OCI-LY7 (cell line): ENCODE measurements around the gene KIF25. TPM values are rescaled to one million over a fixed set of nuclear protein-coding genes. Genes with fewer than 3 reads are reported as not detected.

Experiments used
- BruUV-seq: library from RNA; stranded (reverse); fragments of 400-500 nt; replicated peaks from 2 replicates; lab custom pipeline; 2021; lab: Mats Ljungman, UMichigan
- CTCF ChIA-PET: fragments of 300-600 bp; sonication (Branson Sonifier 250); formaldehyde crosslinking; loops from one replicate; lab custom pipeline; 2022; ENCODE audit warnings: antibody characterized with exemption; ENCODE audit not compliant: unreplicated experiment; lab: Charles Lee
- POLR2A ChIA-PET: fragments of 300-600 bp; sonication (Branson Sonifier 250); formaldehyde crosslinking; loops from one replicate; lab custom pipeline; 2022; ENCODE audit warnings: antibody characterized with exemption; lab: Charles Lee
- DNase-seq: peaks from one replicate; pipeline ENCODE4 v3.0.0-alpha.2; 2015; ENCODE audit warnings: low spot score
- H2AFZ ChIP-seq: fragments of 200-600 bp; sonication (generic), shearing (Covaris generic); 2 replicates; pipeline ENCODE4 v1.6.1; 2014; ENCODE audit warnings: mild to moderate bottlenecking, antibody characterized with exemption, low read length, moderate library complexity
- H3K27ac ChIP-seq: fragments of 200-600 bp; sonication (generic); 2 replicates; pipeline ENCODE4 v1.5.1; 2014; ENCODE audit warnings: mixed run types, low read depth, mild to moderate bottlenecking, moderate library complexity, low read length, inconsistent platforms; ENCODE audit not compliant: poor library complexity, severe bottlenecking
- H3K36me3 ChIP-seq: fragments of 200-600 bp; sonication (generic); 2 replicates; pipeline ENCODE4 v1.6.1; 2014; ENCODE audit warnings: mild to moderate bottlenecking, antibody characterized with exemption, low read length, moderate library complexity, mixed read lengths; ENCODE audit not compliant: insufficient read depth
- H3K4me1 ChIP-seq: fragments of 200-600 bp; sonication (generic); 2 replicates; pipeline ENCODE4 v1.5.1; 2014; ENCODE audit warnings: mild to moderate bottlenecking, low read length; ENCODE audit not compliant: insufficient read depth, poor library complexity, severe bottlenecking
- H3K4me2 ChIP-seq: fragments of 200-600 bp; sonication (generic); 2 replicates; pipeline ENCODE4 v1.6.1; 2014; ENCODE audit warnings: mild to moderate bottlenecking, low read length
- H3K4me3 ChIP-seq: fragments of 200-600 bp; sonication (generic); 2 replicates; pipeline ENCODE4 v1.5.1; 2014; ENCODE audit warnings: mild to moderate bottlenecking, low read depth, low read length; ENCODE audit not compliant: poor library complexity, severe bottlenecking
- H3K79me2 ChIP-seq: fragments of 200-600 bp; sonication (generic); 2 replicates; pipeline ENCODE4 v1.6.1; 2016; ENCODE audit warnings: low read depth, mild to moderate bottlenecking, low read length, moderate library complexity, mixed read lengths; ENCODE audit not compliant: insufficient read depth
- H3K9me2 ChIP-seq: fragments of 200-600 bp; sonication (generic); 2 replicates; pipeline ENCODE4 v1.6.1; 2016; ENCODE audit warnings: mild to moderate bottlenecking, low read length, mixed read lengths; ENCODE audit not compliant: insufficient read depth
- H3K9me3 ChIP-seq: fragments of 200-600 bp; sonication (generic); 2 replicates; pipeline ENCODE4 v1.6.1; 2014; ENCODE audit warnings: mild to moderate bottlenecking, mixed run types, low read length, mixed read lengths
- H4K20me1 ChIP-seq: fragments of 200-600 bp; sonication (generic); 2 replicates; pipeline ENCODE4 v1.6.1; 2014; ENCODE audit warnings: mild to moderate bottlenecking, antibody characterized with exemption, low read length, moderate library complexity, mixed read lengths; ENCODE audit not compliant: insufficient read depth
- EZH2phosphoT487 ChIP-seq: fragments of 200-600 bp; sonication (generic); IDR thresholded peaks from 2 replicates; pipeline ENCODE4 v1.6.1; 2018; ENCODE audit warnings: low read depth, borderline replicate concordance, mild to moderate bottlenecking, mixed run types, antibody characterized with exemption, low read length, moderate library complexity, mixed read lengths
- intact Hi-C: fragments of 100-400 bp; cut with micrococcal nuclease; formaldehyde crosslinking; loops from one replicate; pipeline ENCODE4 v1.10.0; 2022; ENCODE audit not compliant: unreplicated experiment
- total RNA-seq, 2 experiments: library from RNA; depleted of rRNA in 1 of 2; stranded (reverse); fragments of >200 nt in 1 of 2; shearing (Covaris generic) in 1 of 2; gene quantifications; 2 replicates each; pipeline ENCODE4 v1.2.3, GENCODE V29; 2014 to 2022
- TF ChIP-seq, protein P1 (sequence below): fragments of 200-600 bp; sonication (generic); conservative IDR thresholded peaks from 2 replicates; pipeline ENCODE4 v1.5.1; 2014; ENCODE audit warnings: mild to moderate bottlenecking, antibody characterized with exemption, low read length, moderate library complexity, mixed read lengths

The KIF25 gene
- total RNA-seq, 2 experiments from 2014 or later, result not detected

DNA sequence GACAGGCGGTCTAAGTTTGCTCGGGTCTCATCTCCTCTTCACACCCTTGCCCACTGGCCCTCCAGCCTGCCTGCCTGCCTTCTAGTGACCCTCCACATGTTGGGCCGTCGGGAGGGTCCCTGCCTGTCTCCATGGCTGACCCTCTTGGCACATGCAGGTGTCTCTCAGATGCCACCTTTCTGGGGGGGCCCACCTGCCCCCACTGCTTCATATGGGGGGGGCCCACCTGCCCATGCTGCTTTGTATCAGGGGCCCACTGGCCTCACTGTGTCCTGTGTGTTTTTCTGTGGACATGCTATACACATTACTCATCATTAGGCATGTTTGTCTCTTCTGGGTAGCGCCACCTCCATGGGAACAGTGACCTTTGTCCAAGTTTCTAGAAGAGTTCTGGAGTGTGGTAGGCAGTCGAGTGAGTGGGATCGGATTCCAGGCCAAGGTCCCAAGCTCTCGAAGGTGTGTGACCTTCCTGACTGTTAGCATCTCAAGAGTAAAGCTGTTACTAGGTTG, 40.4 kb upstream of the KIF25 start:
- Histone ChIP-seq H3K4me1 (no peaks in the 10 kb centered on the region), H2AFZ (no peak overlapping the region), H3K79me2 (no peaks in the 10 kb centered on the region), H3K9me3 (no peaks in the 10 kb centered on the region), H4K20me1 (no peaks in the 10 kb centered on the region), H3K9me2 (no peaks in the 10 kb centered on the region), H3K27ac (no peak overlapping the region), H3K4me2 (no peak overlapping the region), H3K4me3 (no peak overlapping the region), H3K36me3 (no peaks in the 10 kb centered on the region)
- ChIA-PET CTCF (no interaction called here), POLR2A (no interaction called here)
- no peak for DNase-seq
- TF ChIP-seq EZH2phosphoT487, result no peak
- TF ChIP-seq, protein P1, sequence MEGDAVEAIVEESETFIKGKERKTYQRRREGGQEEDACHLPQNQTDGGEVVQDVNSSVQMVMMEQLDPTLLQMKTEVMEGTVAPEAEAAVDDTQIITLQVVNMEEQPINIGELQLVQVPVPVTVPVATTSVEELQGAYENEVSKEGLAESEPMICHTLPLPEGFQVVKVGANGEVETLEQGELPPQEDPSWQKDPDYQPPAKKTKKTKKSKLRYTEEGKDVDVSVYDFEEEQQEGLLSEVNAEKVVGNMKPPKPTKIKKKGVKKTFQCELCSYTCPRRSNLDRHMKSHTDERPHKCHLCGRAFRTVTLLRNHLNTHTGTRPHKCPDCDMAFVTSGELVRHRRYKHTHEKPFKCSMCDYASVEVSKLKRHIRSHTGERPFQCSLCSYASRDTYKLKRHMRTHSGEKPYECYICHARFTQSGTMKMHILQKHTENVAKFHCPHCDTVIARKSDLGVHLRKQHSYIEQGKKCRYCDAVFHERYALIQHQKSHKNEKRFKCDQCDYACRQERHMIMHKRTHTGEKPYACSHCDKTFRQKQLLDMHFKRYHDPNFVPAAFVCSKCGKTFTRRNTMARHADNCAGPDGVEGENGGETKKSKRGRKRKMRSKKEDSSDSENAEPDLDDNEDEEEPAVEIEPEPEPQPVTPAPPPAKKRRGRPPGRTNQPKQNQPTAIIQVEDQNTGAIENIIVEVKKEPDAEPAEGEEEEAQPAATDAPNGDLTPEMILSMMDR, result no peak
- intact Hi-C loops, result no loop called here
- BruUV-seq, result no TSS peak

DNA sequence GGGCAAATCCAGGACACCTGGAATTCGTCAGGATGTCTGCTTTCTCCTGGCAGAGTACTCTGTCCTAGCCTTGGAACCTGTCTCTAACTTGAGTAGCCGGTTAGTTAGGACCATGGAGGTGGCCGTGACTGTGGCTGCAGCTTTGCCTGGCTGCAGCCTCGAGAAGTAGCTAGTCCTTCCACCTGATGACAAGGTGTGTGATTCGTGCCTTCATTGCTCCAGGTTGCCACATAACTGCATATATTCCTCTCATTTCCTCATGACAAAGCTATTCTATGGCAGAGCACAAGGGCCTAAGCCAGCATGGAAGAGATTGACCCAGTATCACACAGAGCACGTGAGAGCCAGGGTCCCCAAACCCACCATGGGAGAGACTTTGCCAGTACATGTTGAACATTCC, 39.8 kb upstream of the KIF25 start:
- no peaks in the 10 kb centered on the region for H3K36me3 ChIP-seq
- no peaks in the 10 kb centered on the region for H3K9me3 ChIP-seq
- H3K27ac ChIP-seq, result no peak overlapping the region
- BruUV-seq, result no TSS peak
- H3K4me3 ChIP-seq, result no peak overlapping the region
- ChIA-PET POLR2A (no interaction called here), CTCF (no interaction called here)
- H4K20me1 ChIP-seq, result no peaks in the 10 kb centered on the region
- TF ChIP-seq EZH2phosphoT487, result no peak
- TF ChIP-seq, protein P1, result no peak
- no peak overlapping the region for H2AFZ ChIP-seq
- intact Hi-C loops, result no loop called here
- no peak for DNase-seq
- no peak overlapping the region for H3K4me2 ChIP-seq
- H3K4me1 ChIP-seq, result no peaks in the 10 kb centered on the region
- H3K9me2 ChIP-seq, result no peaks in the 10 kb centered on the region
- H3K79me2 ChIP-seq, result no peaks in the 10 kb centered on the region

DNA sequence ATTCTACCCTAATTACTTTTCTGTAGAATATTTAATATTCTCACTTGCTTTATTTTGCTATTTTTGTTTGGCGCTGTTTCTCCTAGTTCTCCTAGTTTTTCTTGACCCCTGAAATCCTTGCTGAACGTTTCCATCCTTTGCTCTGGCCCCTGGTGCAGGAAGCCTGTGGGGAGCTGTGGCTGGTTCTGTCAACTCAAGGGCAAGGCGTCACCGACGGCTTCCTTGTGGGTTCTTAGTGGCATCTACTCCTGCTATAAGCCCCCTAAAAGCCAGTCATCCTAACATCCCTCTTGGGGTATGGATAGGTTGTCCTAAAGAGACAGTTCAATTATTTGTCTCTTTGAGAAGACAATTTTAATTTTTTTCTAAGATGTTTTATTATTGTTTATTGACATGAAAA, 36.9 kb upstream of the KIF25 start:
- Histone ChIP-seq H3K79me2 (no peaks in the 10 kb centered on the region), H3K4me3 (no peak overlapping the region), H3K9me3 (no peaks in the 10 kb centered on the region), H3K9me2 (no peaks in the 10 kb centered on the region), H2AFZ (no peak overlapping the region), H3K4me2 (no peak overlapping the region), H3K36me3 (no peaks in the 10 kb centered on the region), H4K20me1 (no peaks in the 10 kb centered on the region), H3K4me1 (no peaks in the 10 kb centered on the region), H3K27ac (no peak overlapping the region)
- intact Hi-C loops, result no loop called here
- POLR2A ChIA-PET, result no interaction called here
- no TSS peak for BruUV-seq
- DNase-seq, result no peak
- no peak for TF ChIP-seq EZH2phosphoT487
- CTCF ChIA-PET, result no interaction called here
